ENCODE measurements around the gene MBD5. TPM values are rescaled to one million over a fixed set of nuclear protein-coding genes. Genes with fewer than 3 reads are reported as not detected.

MBD5 gene
- total RNA-seq, 1 experiment from 2014 or later = 8.5 TPM

DNA sequence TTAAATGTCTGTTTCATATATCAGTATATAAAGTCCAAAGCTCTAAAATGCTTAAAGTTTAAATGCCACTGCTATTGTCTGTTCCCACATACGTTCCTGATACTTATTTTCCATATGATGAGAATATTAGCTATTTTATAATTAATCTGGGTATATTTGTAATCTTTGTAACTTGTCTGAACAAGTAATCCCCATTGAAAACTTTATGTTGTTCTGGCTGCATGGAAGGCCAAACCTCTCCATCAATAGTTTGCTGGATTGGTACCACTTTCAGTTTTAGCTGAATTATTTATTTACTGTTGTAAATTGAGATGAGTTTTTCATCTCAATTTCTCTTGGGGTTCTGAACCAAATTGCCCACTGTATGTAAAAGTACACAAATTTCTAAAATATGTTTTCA lies 1.5 kb downstream of the MBD5 start:
- peaks cover 81% of the 10 kb centered on the region for H3K79me2 ChIP-seq (ENCODE audit: low read length)
- CTCF ChIA-PET = interaction anchor here (0.7 kb wide), 1 partner anchor 176 kb away, joined by 6 read pairs; no protein-coding TSS in a partner anchor
- TF ChIP-seq, protein P1, sequence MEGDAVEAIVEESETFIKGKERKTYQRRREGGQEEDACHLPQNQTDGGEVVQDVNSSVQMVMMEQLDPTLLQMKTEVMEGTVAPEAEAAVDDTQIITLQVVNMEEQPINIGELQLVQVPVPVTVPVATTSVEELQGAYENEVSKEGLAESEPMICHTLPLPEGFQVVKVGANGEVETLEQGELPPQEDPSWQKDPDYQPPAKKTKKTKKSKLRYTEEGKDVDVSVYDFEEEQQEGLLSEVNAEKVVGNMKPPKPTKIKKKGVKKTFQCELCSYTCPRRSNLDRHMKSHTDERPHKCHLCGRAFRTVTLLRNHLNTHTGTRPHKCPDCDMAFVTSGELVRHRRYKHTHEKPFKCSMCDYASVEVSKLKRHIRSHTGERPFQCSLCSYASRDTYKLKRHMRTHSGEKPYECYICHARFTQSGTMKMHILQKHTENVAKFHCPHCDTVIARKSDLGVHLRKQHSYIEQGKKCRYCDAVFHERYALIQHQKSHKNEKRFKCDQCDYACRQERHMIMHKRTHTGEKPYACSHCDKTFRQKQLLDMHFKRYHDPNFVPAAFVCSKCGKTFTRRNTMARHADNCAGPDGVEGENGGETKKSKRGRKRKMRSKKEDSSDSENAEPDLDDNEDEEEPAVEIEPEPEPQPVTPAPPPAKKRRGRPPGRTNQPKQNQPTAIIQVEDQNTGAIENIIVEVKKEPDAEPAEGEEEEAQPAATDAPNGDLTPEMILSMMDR (conservative IDR thresholded peaks at IDR 0.05; ENCODE audit: low read depth, low read length) = no peak
- TF ChIP-seq EZH2phosphoT487 (IDR thresholded peaks at IDR 0.05; ENCODE audit: borderline replicate concordance, low read length) = no peak
- no peak for TF ChIP-seq EZH2 (IDR thresholded peaks at IDR 0.05; ENCODE audit: low read length, unreplicated experiment)
- peaks cover 24% of the 10 kb centered on the region for H4K20me1 ChIP-seq (ENCODE audit: low read length)
- BruUV-seq (replicated peaks) = no TSS peak
- H3K27me3 ChIP-seq (ENCODE audit: low read length) = no peaks in the 10 kb centered on the region
- no peaks in the 10 kb centered on the region for H3F3A ChIP-seq (ENCODE audit: low read length, unreplicated experiment)
- DNase-seq (no peak), ATAC-seq (no peak)
- H2AFZ ChIP-seq (ENCODE audit: low read length) = no peak overlapping the region
- peaks cover 25% of the 10 kb centered on the region; the same call in 1 of the 2 replicates for H3K4me1 ChIP-seq (ENCODE audit: insufficient read depth, low read length)
- no peak overlapping the region for H3K27ac ChIP-seq (ENCODE audit: low read length)
- peak overlapping the region; percentile 91 for H3K9ac ChIP-seq (ENCODE audit: low read length)
- no peaks in the 10 kb centered on the region for H3K9me3 ChIP-seq (ENCODE audit: low read length)
- POLR2A ChIA-PET (ENCODE audit: unreplicated experiment) = no interaction called here
- H3K9me2 ChIP-seq (replicated peaks; ENCODE audit: low read length) = no peaks in the 10 kb centered on the region
- peak overlapping the region; percentile 98 for H3K4me2 ChIP-seq (ENCODE audit: low read length)
- intact Hi-C loops (cut with micrococcal nuclease) = loop anchor here (5.0 kb wide), 2 partner anchors 175 to 625 kb away; partner anchors contain the start of gene ACVR2A
- H3K36me3 ChIP-seq (ENCODE audit: low read depth, low read length) = no peaks in the 10 kb centered on the region
- peak overlapping the region; percentile 99 for H3K4me3 ChIP-seq (ENCODE audit: low read length)

DNA sequence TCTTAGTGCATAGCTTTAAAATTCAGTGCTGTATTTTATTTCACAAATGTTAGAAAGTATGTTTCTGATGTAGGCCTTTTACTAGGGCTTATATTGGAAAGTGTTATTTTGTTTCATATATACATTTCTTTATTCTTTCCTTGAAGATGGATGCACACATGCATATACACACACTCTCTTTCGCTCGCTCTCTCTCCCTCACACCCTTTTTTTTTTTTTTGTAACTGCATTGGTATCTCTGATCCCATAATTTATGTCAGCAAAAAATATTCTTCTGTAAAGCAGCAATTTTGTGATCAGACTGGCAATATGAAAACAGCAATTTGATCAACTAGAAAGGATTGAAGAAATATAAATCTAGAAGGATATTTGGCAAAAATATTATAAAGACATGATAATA lies 2.0 kb downstream of the MBD5 start:
- Histone ChIP-seq H3K9me2 (replicated peaks; ENCODE audit: low read length) (no peaks in the 10 kb centered on the region), H3K9me3 (ENCODE audit: low read length) (no peaks in the 10 kb centered on the region), H3K4me2 (ENCODE audit: low read length) (peak overlapping the region; percentile 98), H3K27me3 (ENCODE audit: low read length) (no peaks in the 10 kb centered on the region), H3K9ac (ENCODE audit: low read length) (peak overlapping the region; percentile 91; the same call in 1 of the 2 replicates), H2AFZ (ENCODE audit: low read length) (no peak overlapping the region), H4K20me1 (ENCODE audit: low read length) (peaks cover 22% of the 10 kb centered on the region), H3K36me3 (ENCODE audit: low read depth, low read length) (no peaks in the 10 kb centered on the region), H3K4me1 (ENCODE audit: insufficient read depth, low read length) (peaks cover 22% of the 10 kb centered on the region; the same call in 1 of the 2 replicates), H3F3A (ENCODE audit: low read length, unreplicated experiment) (no peaks in the 10 kb centered on the region), H3K27ac (ENCODE audit: low read length) (no peak overlapping the region), H3K79me2 (ENCODE audit: low read length) (peaks cover 81% of the 10 kb centered on the region), H3K4me3 (ENCODE audit: low read length) (peak overlapping the region; percentile 99)
- BruUV-seq (replicated peaks) = no TSS peak
- DNase-seq (no peak), ATAC-seq (no peak)
- ChIA-PET CTCF (no interaction called here), POLR2A (ENCODE audit: unreplicated experiment) (no interaction called here)
- TF ChIP-seq, protein P1 (conservative IDR thresholded peaks at IDR 0.05; ENCODE audit: low read depth, low read length) = no peak
- no peak for TF ChIP-seq EZH2phosphoT487 (IDR thresholded peaks at IDR 0.05; ENCODE audit: borderline replicate concordance, low read length)
- TF ChIP-seq EZH2 (IDR thresholded peaks at IDR 0.05; ENCODE audit: low read length, unreplicated experiment) = no peak
- intact Hi-C loops (cut with micrococcal nuclease) = loop anchor here (5.0 kb wide), 2 partner anchors 176 to 624 kb away; partner anchors contain the start of gene ACVR2A

DNA sequence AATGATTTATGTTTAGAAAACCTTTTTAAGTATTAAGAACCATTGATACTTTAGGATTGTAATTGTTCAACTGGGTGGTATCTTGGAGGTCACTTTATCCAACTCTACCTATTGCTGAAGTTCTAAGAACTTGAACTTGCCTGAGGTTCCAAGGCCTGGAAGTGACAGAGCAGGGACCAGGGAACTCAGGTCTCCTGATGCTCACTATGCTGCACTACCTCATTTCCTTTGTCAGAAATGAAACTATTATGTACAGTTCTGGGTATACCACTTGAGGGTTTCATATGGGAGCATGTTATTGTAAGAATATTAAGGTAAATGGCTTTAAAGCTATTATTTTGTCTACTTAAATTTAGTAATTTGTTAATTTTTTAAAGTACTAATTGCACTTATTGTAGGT lies 3.0 kb downstream of the MBD5 start:
- TF ChIP-seq EZH2phosphoT487 (IDR thresholded peaks at IDR 0.05; ENCODE audit: borderline replicate concordance, low read length) = no peak
- TF ChIP-seq, protein P1 (conservative IDR thresholded peaks at IDR 0.05; ENCODE audit: low read depth, low read length) = no peak
- TF ChIP-seq EZH2 (IDR thresholded peaks at IDR 0.05; ENCODE audit: low read length, unreplicated experiment) = no peak
- DNase-seq (no peak), ATAC-seq (no peak)
- Histone ChIP-seq H3K9ac (ENCODE audit: low read length) (no peak overlapping the region), H3K4me1 (ENCODE audit: insufficient read depth, low read length) (peaks cover 17% of the 10 kb centered on the region; the same call in 1 of the 2 replicates), H3K9me3 (ENCODE audit: low read length) (no peaks in the 10 kb centered on the region), H3K4me2 (ENCODE audit: low read length) (peak overlapping the region; percentile 98), H2AFZ (ENCODE audit: low read length) (no peak overlapping the region), H3F3A (ENCODE audit: low read length, unreplicated experiment) (no peaks in the 10 kb centered on the region), H3K79me2 (ENCODE audit: low read length) (peaks cover 76% of the 10 kb centered on the region), H3K36me3 (ENCODE audit: low read depth, low read length) (no peaks in the 10 kb centered on the region), H3K9me2 (replicated peaks; ENCODE audit: low read length) (no peaks in the 10 kb centered on the region), H3K27me3 (ENCODE audit: low read length) (no peaks in the 10 kb centered on the region), H4K20me1 (ENCODE audit: low read length) (peaks cover 12% of the 10 kb centered on the region), H3K27ac (ENCODE audit: low read length) (no peak overlapping the region), H3K4me3 (ENCODE audit: low read length) (0 out of 2 replicates have a peak overlapping the region, but pooled peaks have one; percentile 18)
- no TSS peak for BruUV-seq (replicated peaks)
- intact Hi-C loops (cut with micrococcal nuclease) = loop anchor here (5.0 kb wide), 2 partner anchors 177 to 623 kb away; partner anchors contain the start of gene ACVR2A
- POLR2A ChIA-PET (ENCODE audit: unreplicated experiment) = no interaction called here
- CTCF ChIA-PET = no interaction called here
